Naive B cell (primary cell): ENCODE results near the gene SLC26A4. TPM values are rescaled to one million over a fixed set of nuclear protein-coding genes. Genes with fewer than 3 reads are reported as not detected.

Experiments used
- ATAC-seq, 2 donors: fragments of 150-1000 bp; cut with Tn5 transposase; 2 replicates each; pipeline ENCODE4 v1.10.0; 2021; ENCODE audit warnings: low read depth in 2 of 2, mild to moderate bottlenecking in 2 of 2, moderate library complexity in 2 of 2
- DNase-seq: peaks from one replicate; pipeline ENCODE4 v3.0.0; 2022
- H3K27ac Mint-ChIP-seq, 6 donors: one replicate each; pipeline ENCODE4 v1.8.0; 2020 to 2022; ENCODE audit warnings: mild to moderate bottlenecking in 6 of 6, mixed read lengths in 6 of 6, moderate library complexity in 5 of 6, inconsistent platforms in 2 of 6
- H3K27me3 Mint-ChIP-seq, 3 donors: one replicate each; pipeline ENCODE4 v1.8.0; 2021 to 2022; ENCODE audit warnings: mixed read lengths in 3 of 3, mild to moderate bottlenecking in 1 of 3
- H3K36me3 Mint-ChIP-seq, 2 donors: one replicate each; pipeline ENCODE4 v1.8.0; 2020 to 2022; ENCODE audit warnings: mixed read lengths in 2 of 2, inconsistent platforms in 1 of 2, mild to moderate bottlenecking in 1 of 2
- H3K4me1 Mint-ChIP-seq, 3 donors: one replicate each; pipeline ENCODE4 v1.8.0; 2020 to 2022; ENCODE audit warnings: mixed read lengths in 3 of 3, inconsistent platforms in 1 of 3, mild to moderate bottlenecking in 1 of 3, moderate library complexity in 1 of 3
- H3K4me3 Mint-ChIP-seq, 8 donors: one replicate each; pipeline ENCODE4 v1.8.0; 2020 to 2022; ENCODE audit warnings: mild to moderate bottlenecking in 8 of 8, mixed read lengths in 8 of 8, moderate library complexity in 8 of 8, inconsistent platforms in 2 of 8
- H3K9me3 Mint-ChIP-seq, 7 donors: one replicate each; pipeline ENCODE4 v1.8.0; 2020 to 2022; ENCODE audit warnings: mixed read lengths in 7 of 7, mild to moderate bottlenecking in 5 of 7, inconsistent platforms in 2 of 7, moderate library complexity in 1 of 7
- polyA plus RNA-seq, 6 donors: library from polyadenylated mRNA; unstranded; fragments of 300-500 nt; fragmentation: Illumina TruSeq; gene quantifications; one replicate each; pipeline ENCODE4 v1.2.3, GENCODE V29; 2021; ENCODE audit warnings: low read depth in 6 of 6

Gene SLC26A4
- polyA plus RNA-seq, 6 donors from 2014 or later = 0.09 to 0.19 TPM; not detected in 4

GRCh38 chr7:107751113-107751512 is 90.5 kb downstream of the SLC26A4 start:
- Mint-ChIP-seq H3K9me3 (no peaks in the 10 kb centered on the region), H3K4me3 (no peak overlapping the region), H3K27me3 (no peaks in the 10 kb centered on the region), H3K4me1 (peaks cover 5 to 21% (median 12%) of the 10 kb centered on the region in 3 donors), H3K36me3 (peaks cover 9 to 20% of the 10 kb centered on the region in 2 donors), H3K27ac (no peak overlapping the region)
- no peak for ATAC-seq
- no peak for DNase-seq

- DNase-seq (no peak), ATAC-seq (no peak)
- Mint-ChIP-seq H3K27ac (peak overlapping the region in 1 of 6 donors; percentile 26), H3K4me3 (no peak overlapping the region), H3K27me3 (no peaks in the 10 kb centered on the region), H3K36me3 (peaks cover 21 to 44% of the 10 kb centered on the region in 2 donors), H3K4me1 (peaks cover 6 to 14% (median 7%) of the 10 kb centered on the region in 3 donors), H3K9me3 (no peaks in the 10 kb centered on the region)
Measured at GRCh38 chr7:107754642-107755041, 94.0 kb downstream of the SLC26A4 start.

GRCh38 chr7:107758667-107759066 is 98.0 kb downstream of the SLC26A4 start:
- no peaks in the 10 kb centered on the region for H3K9me3 Mint-ChIP-seq
- peak overlapping the region in 3 of 6 donors; percentile 11 to 28 (median 26) for H3K27ac Mint-ChIP-seq
- peaks cover 0 to 9% (median 0%) of the 10 kb centered on the region in 3 donors for H3K4me1 Mint-ChIP-seq
- no peaks in the 10 kb centered on the region for H3K27me3 Mint-ChIP-seq
- peaks cover 13 to 32% of the 10 kb centered on the region in 2 donors for H3K36me3 Mint-ChIP-seq
- no peak for DNase-seq
- no peak for ATAC-seq
- no peak overlapping the region for H3K4me3 Mint-ChIP-seq

GRCh38 chr7:107767391-107767790 is 106.8 kb downstream of the SLC26A4 start:
- H3K36me3 Mint-ChIP-seq = no peaks in the 10 kb centered on the region
- no peak for ATAC-seq
- no peak overlapping the region for H3K4me3 Mint-ChIP-seq
- no peaks in the 10 kb centered on the region for H3K27me3 Mint-ChIP-seq
- peaks cover 0 to 5% (median 4%) of the 10 kb centered on the region in 3 donors for H3K4me1 Mint-ChIP-seq
- H3K27ac Mint-ChIP-seq = peak overlapping the region in 1 of 6 donors; percentile 8
- no peaks in the 10 kb centered on the region for H3K9me3 Mint-ChIP-seq
- no peak for DNase-seq

Other genes with a start within 250 kb of the SLC26A4 start
- gene GPR22, start 190.8 kb upstream of the SLC26A4 start, polyA plus RNA-seq = under 1 TPM in 4 of 6 donors, not detected in 2; 0.08 to 0.89 (median 0.33) TPM
- 10 to 100 TPM; 19.3 to 38.9 (median 23.4) TPM for gene COG5, start 96.9 kb upstream of the SLC26A4 start, polyA plus RNA-seq
- gene DUS4L, start 96.9 kb upstream of the SLC26A4 start, polyA plus RNA-seq = 10 to 100 TPM in 1 of 6 donors, 1 to 10 TPM in 4, under 1 TPM in 1; 0.91 to 10.0 (median 7.6) TPM
- gene BCAP29, start 80.6 kb upstream of the SLC26A4 start, polyA plus RNA-seq = 10 to 100 TPM; 63.0 to 89.2 (median 77.5) TPM
- gene CBLL1, start 83.3 kb downstream of the SLC26A4 start, polyA plus RNA-seq = 100 to 1,000 TPM in 1 of 6 donors, 10 to 100 TPM in 5; 68.2 to 118 (median 75.4) TPM
- gene SLC26A3, start 142.4 kb downstream of the SLC26A4 start, polyA plus RNA-seq = not detected
- 10 to 100 TPM; 35.3 to 49.5 (median 42.9) TPM for gene DLD, start 230.4 kb downstream of the SLC26A4 start, polyA plus RNA-seq